Astrocyte (in vitro differentiated cells and primary cell): ENCODE results near the gene STAB2.

Source experiments
- CTCF ChIP-seq: IDR thresholded peaks from 2 replicates; pipeline ENCODE4 v1.5.1; 2011; ENCODE audit warnings: low read depth, mild to moderate bottlenecking, inconsistent platforms, low read length, moderate library complexity; ENCODE audit not compliant: insufficient read depth
- EZH2 ChIP-seq: IDR thresholded peaks from 2 replicates; pipeline ENCODE4 v1.6.1; 2012; ENCODE audit warnings: mild to moderate bottlenecking, low read length, inconsistent platforms; ENCODE audit not compliant: insufficient read depth

- TF ChIP-seq CTCF (no peak), EZH2 (no peak)
Measured at GRCh38 chr12:103676893-103677292, 89.8 kb downstream of the STAB2 start.
